HUES6 (cell line): ENCODE measurements around the gene NFE2L3.
"Not testable (repeated sequence)": the region's sequence is repeated elsewhere in the genome, so short reads cannot be mapped to it uniquely, and the experiment has no call there.

Experiments used
- H3K27ac ChIP-seq: 2 replicates; pipeline ENCODE4 v1.7.0; 2013; ENCODE audit warnings: low read depth, mild to moderate bottlenecking, low read length, inconsistent platforms
- H3K27me3 ChIP-seq: 2 replicates; pipeline ENCODE4 v1.6.1; 2013; ENCODE audit warnings: low read length; ENCODE audit not compliant: control insufficient read depth, insufficient read depth
- H3K36me3 ChIP-seq: 2 replicates; pipeline ENCODE4 v1.6.1; 2013; ENCODE audit warnings: low read length; ENCODE audit not compliant: control insufficient read depth, insufficient read depth
- H3K4me1 ChIP-seq: 2 replicates; pipeline ENCODE4 v1.6.1; 2013; ENCODE audit warnings: low read length; ENCODE audit not compliant: control insufficient read depth, insufficient read depth
- H3K4me3 ChIP-seq: 2 replicates; pipeline ENCODE4 v1.5.1; 2013; ENCODE audit warnings: low read depth, low read length
- H3K9ac ChIP-seq: one replicate; pipeline ENCODE4 v1.6.1; 2013; ENCODE audit warnings: mild to moderate bottlenecking, low read length
- H3K9me3 ChIP-seq: 2 replicates; pipeline ENCODE4 v1.6.1; 2013; ENCODE audit warnings: low read depth, low read length; ENCODE audit not compliant: control insufficient read depth, insufficient read depth

The NFE2L3 gene

GRCh38 chr7:26169271-26169670, 17.3 kb downstream of the NFE2L3 start:
- peaks cover 18% of the 10 kb centered on the region for H3K4me1 ChIP-seq
- no peak overlapping the region for H3K9ac ChIP-seq
- peaks cover 27% of the 10 kb centered on the region for H3K36me3 ChIP-seq
- H3K27me3 ChIP-seq: no peaks in the 10 kb centered on the region
- no peak overlapping the region for H3K27ac ChIP-seq
- H3K4me3 ChIP-seq: no peak overlapping the region
- peaks cover 9% of the 10 kb centered on the region for H3K9me3 ChIP-seq

DNA sequence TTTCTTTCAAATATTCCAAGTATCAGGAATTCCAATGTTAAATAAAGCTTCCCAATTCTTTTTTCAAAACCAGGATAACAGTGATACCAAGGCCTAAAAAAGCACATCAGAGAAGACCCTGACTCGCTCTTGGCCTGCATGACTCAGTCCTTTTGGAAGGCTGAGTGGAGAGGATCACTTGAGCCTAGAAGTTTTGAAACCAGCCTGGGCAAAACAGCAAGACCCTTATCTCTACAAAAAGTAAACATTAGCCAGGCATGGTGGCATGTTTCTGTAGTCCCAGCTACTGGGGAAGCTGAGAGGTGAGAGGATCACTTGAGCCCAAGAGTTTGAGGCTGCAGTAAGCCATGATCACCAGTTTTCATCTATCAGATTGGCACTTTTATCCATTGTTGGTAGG, 18.7 kb downstream of the NFE2L3 start:
- H3K27ac ChIP-seq: no peak overlapping the region
- H3K9me3 ChIP-seq: peaks cover 15% of the 10 kb centered on the region
- peaks cover 17% of the 10 kb centered on the region for H3K4me1 ChIP-seq
- H3K27me3 ChIP-seq: no peaks in the 10 kb centered on the region
- no peak overlapping the region for H3K9ac ChIP-seq
- no peak overlapping the region for H3K4me3 ChIP-seq
- peaks cover 33% of the 10 kb centered on the region for H3K36me3 ChIP-seq

DNA sequence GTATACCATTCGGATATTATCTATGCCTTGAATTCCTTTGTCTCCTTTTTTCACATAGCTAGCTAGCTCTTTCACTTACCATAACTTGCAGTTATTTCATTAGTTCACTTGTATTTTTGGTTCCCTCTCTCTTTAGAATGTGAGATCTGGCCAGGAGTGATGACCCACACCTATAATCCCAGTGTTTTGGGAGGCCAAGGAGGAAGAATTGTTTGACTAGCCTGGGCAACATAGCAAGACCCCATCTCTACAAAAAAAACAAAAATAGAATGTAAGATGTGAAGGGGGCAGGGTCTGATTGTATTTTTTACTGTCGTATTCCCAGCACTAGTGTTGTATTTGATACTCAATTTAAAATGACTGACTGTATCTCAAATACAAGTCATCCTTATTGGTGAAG, 19.6 kb downstream of the NFE2L3 start:
- Histone ChIP-seq H3K9ac (no peak overlapping the region), H3K9me3 (peaks cover 15% of the 10 kb centered on the region), H3K27me3 (no peaks in the 10 kb centered on the region), H3K4me3 (no peak overlapping the region), H3K36me3 (peaks cover 33% of the 10 kb centered on the region), H3K4me1 (peaks cover 7% of the 10 kb centered on the region), H3K27ac (no peak overlapping the region)

GRCh38 chr7:26172048-26172447, 20.1 kb downstream of the NFE2L3 start:
- Histone ChIP-seq H3K9me3 (peaks cover 15% of the 10 kb centered on the region), H3K4me3 (no peak overlapping the region), H3K27ac (no peak overlapping the region), H3K9ac (no peak overlapping the region), H3K4me1 (peaks cover 4% of the 10 kb centered on the region; the same call in 1 of the 2 replicates), H3K27me3 (no peaks in the 10 kb centered on the region), H3K36me3 (peaks cover 33% of the 10 kb centered on the region)

GRCh38 chr7:26175903-26176302, 23.9 kb downstream of the NFE2L3 start:
- H3K27ac ChIP-seq, H3K4me1 ChIP-seq, H3K4me3 ChIP-seq, H3K27me3 ChIP-seq, H3K9ac ChIP-seq: not testable (repeated sequence)
- peaks cover 48% of the 10 kb centered on the region for H3K36me3 ChIP-seq
- peaks cover 17% of the 10 kb centered on the region for H3K9me3 ChIP-seq

GRCh38 chr7:26176696-26177095, 24.7 kb downstream of the NFE2L3 start:
- not testable (repeated sequence) for H3K4me3 ChIP-seq

GRCh38 chr7:26177269-26177668, 25.3 kb downstream of the NFE2L3 start:
- not testable (repeated sequence) for H3K4me1 ChIP-seq, H3K27ac ChIP-seq, H3K27me3 ChIP-seq, H3K9ac ChIP-seq, H3K4me3 ChIP-seq
- Histone ChIP-seq H3K36me3 (peaks cover 40% of the 10 kb centered on the region), H3K9me3 (peaks cover 12% of the 10 kb centered on the region)

More at GRCh38 chr7:26176696-26177095, 24.7 kb downstream of the NFE2L3 start:
- H3K9ac ChIP-seq, H3K27me3 ChIP-seq, H3K4me1 ChIP-seq, H3K27ac ChIP-seq: not testable (repeated sequence)
- peaks cover 14% of the 10 kb centered on the region for H3K9me3 ChIP-seq
- H3K36me3 ChIP-seq: peaks cover 42% of the 10 kb centered on the region

- H3K9ac ChIP-seq: no peak overlapping the region
- no peaks in the 10 kb centered on the region; the same call in 1 of the 2 replicates for H3K4me1 ChIP-seq
- H3K9me3 ChIP-seq: peaks cover 12% of the 10 kb centered on the region
- H3K4me3 ChIP-seq: no peak overlapping the region
- no peaks in the 10 kb centered on the region for H3K27me3 ChIP-seq
- H3K27ac ChIP-seq: no peak overlapping the region
- peaks cover 40% of the 10 kb centered on the region for H3K36me3 ChIP-seq
Observed at GRCh38 chr7:26178272-26178960, 26.4 kb downstream of the NFE2L3 start.

GRCh38 chr7:26179422-26179821, 27.4 kb downstream of the NFE2L3 start:
- Histone ChIP-seq H3K4me1 (no peaks in the 10 kb centered on the region; the same call in 1 of the 2 replicates), H3K36me3 (peaks cover 31% of the 10 kb centered on the region), H3K27ac (no peak overlapping the region)

GRCh38 chr7:26179826-26180497, 28.0 kb downstream of the NFE2L3 start:
- Histone ChIP-seq H3K4me3 (no peak overlapping the region), H3K4me1 (no peaks in the 10 kb centered on the region; the same call in 1 of the 2 replicates), H3K27ac (no peak overlapping the region), H3K36me3 (peaks cover 32% of the 10 kb centered on the region), H3K9me3 (peaks cover 5% of the 10 kb centered on the region; the same call in 1 of the 2 replicates), H3K27me3 (no peaks in the 10 kb centered on the region), H3K9ac (no peak overlapping the region)

More at GRCh38 chr7:26179422-26179821, 27.4 kb downstream of the NFE2L3 start:
- H3K27me3 ChIP-seq: no peaks in the 10 kb centered on the region
- H3K9ac ChIP-seq: no peak overlapping the region
- H3K9me3 ChIP-seq: peaks cover 6% of the 10 kb centered on the region
- H3K4me3 ChIP-seq: no peak overlapping the region

GRCh38 chr7:26180792-26181198, 28.8 kb downstream of the NFE2L3 start:
- peaks cover 36% of the 10 kb centered on the region for H3K36me3 ChIP-seq
- no peak overlapping the region for H3K27ac ChIP-seq
- H3K4me3 ChIP-seq: no peak overlapping the region
- no peaks in the 10 kb centered on the region; the same call in 1 of the 2 replicates for H3K4me1 ChIP-seq
- peaks cover 2% of the 10 kb centered on the region; the same call in 1 of the 2 replicates for H3K9me3 ChIP-seq
- H3K27me3 ChIP-seq: no peaks in the 10 kb centered on the region
- no peak overlapping the region for H3K9ac ChIP-seq
